Stimulated activated CD4-positive, alpha-beta T cell treated with anti-CD3 and anti-CD28 coated beads, Interleukin-1b, Interleukin-23, amount 100 ng/mL, for 48 hours (primary cell): Measurements from ENCODE around the gene CDKN1A.

Source experiments
- DNase-seq: peaks from one replicate; pipeline ENCODE4 v3.0.0-alpha.2; 2020

CDKN1A gene

GRCh38 chr6:36656441-36656840 lies 22.1 kb upstream of the CDKN1A start:
- DNase-seq = no peak

- DNase-seq = no peak
Measured at GRCh38 chr6:36657271-36657670, 21.2 kb upstream of the CDKN1A start.

- no peak for DNase-seq
Measured at GRCh38 chr6:36657942-36658544, 20.5 kb upstream of the CDKN1A start.

GRCh38 chr6:36659271-36659670 lies 19.2 kb upstream of the CDKN1A start:
- DNase-seq = no peak

- no peak for DNase-seq
Measured at GRCh38 chr6:36660771-36661471, 17.6 kb upstream of the CDKN1A start.

GRCh38 chr6:36662380-36662779 lies 16.1 kb upstream of the CDKN1A start:
- DNase-seq = no peak

- DNase-seq = no peak
Measured at GRCh38 chr6:36662827-36663256, 15.7 kb upstream of the CDKN1A start.

GRCh38 chr6:36663504-36664446 lies 14.7 kb upstream of the CDKN1A start:
- DNase-seq = no peak

- no peak for DNase-seq
Measured at GRCh38 chr6:36665180-36665579, 13.3 kb upstream of the CDKN1A start.

GRCh38 chr6:36666287-36666686 lies 12.2 kb upstream of the CDKN1A start:
- no peak for DNase-seq

- no peak for DNase-seq
Measured at GRCh38 chr6:36666826-36667591, 11.5 kb upstream of the CDKN1A start.

- no peak for DNase-seq
Measured at GRCh38 chr6:36668591-36668990, 9.9 kb upstream of the CDKN1A start.

GRCh38 chr6:36669002-36669401 lies 9.5 kb upstream of the CDKN1A start:
- no peak for DNase-seq

- no peak for DNase-seq
Measured at GRCh38 chr6:36670271-36670670, 8.2 kb upstream of the CDKN1A start.

GRCh38 chr6:36671687-36672375 lies 6.7 kb upstream of the CDKN1A start:
- DNase-seq = no peak

GRCh38 chr6:36673882-36674281 lies 4.6 kb upstream of the CDKN1A start:
- DNase-seq = no peak

GRCh38 chr6:36674942-36675341 lies 3.6 kb upstream of the CDKN1A start:
- no peak for DNase-seq

GRCh38 chr6:36676141-36677058 lies 2.1 kb upstream of the CDKN1A start:
- DNase-seq = no peak

- DNase-seq = no peak
Measured at GRCh38 chr6:36677059-36677749, 1.3 kb upstream of the CDKN1A start.

GRCh38 chr6:36677753-36678487 lies 594 bp upstream of the CDKN1A start:
- DNase-seq = no peak
